CD4-positive, alpha-beta T cell (primary cell): ENCODE data around the gene ZFP92. TPM values are rescaled to one million over a fixed set of nuclear protein-coding genes. Genes with fewer than 3 reads are reported as not detected.

Experiments
- ATAC-seq: fragments of 200-7000 bp; cut with Tn5 transposase; one replicate; pipeline ENCODE4 v1.10.0; 2022; ENCODE audit warnings: mild to moderate bottlenecking; ENCODE audit not compliant: poor library complexity
- CTCF ChIA-PET: fragments of 350-600 bp; sonication (Branson Sonifier 250); formaldehyde crosslinking; loops from one replicate; lab custom pipeline; 2021; ENCODE audit warnings: antibody characterized with exemption, inconsistent platforms; lab: Charles Lee
- POLR2A ChIA-PET: fragments of 350-600 bp; sonication (Branson Sonifier 250); formaldehyde crosslinking; loops from one replicate; lab custom pipeline; 2021; ENCODE audit warnings: antibody characterized with exemption, inconsistent platforms; lab: Charles Lee
- DNase-seq, 14 experiments: peaks; one replicate each; pipeline ENCODE4 v3.0.0-alpha.2; 2013 to 2020; ENCODE audit warnings: mixed read lengths in 2 of 14
- H3K27ac ChIP-seq, 2 donors: one replicate each; pipeline versions ENCODE4 v1.5.1 to v1.7.0; 2013; ENCODE audit warnings: low read length in 2 of 2, low read depth in 1 of 2, mild to moderate bottlenecking in 1 of 2
- H3K27me3 ChIP-seq, 2 experiments: 1 replicate in 1 of 2; 2 replicates in 1 of 2; pipeline versions ENCODE4 v1.6.1 to v1.7.0; 2013; ENCODE audit warnings: low read length in 2 of 2, control low read depth in 1 of 2, mild to moderate bottlenecking in 1 of 2, moderate library complexity in 1 of 2; ENCODE audit not compliant: insufficient read depth in 2 of 2, control insufficient read depth in 1 of 2
- H3K36me3 ChIP-seq: one replicate; pipeline ENCODE4 v1.6.1; 2013; ENCODE audit warnings: low read length, control low read depth; ENCODE audit not compliant: insufficient read depth
- H3K4me1 ChIP-seq: one replicate; pipeline ENCODE4 v1.6.1; 2013; ENCODE audit warnings: low read length, control low read depth; ENCODE audit not compliant: insufficient read depth
- H3K4me3 ChIP-seq: one replicate; pipeline ENCODE4 v1.5.1; 2013; ENCODE audit warnings: mild to moderate bottlenecking, low read length, moderate library complexity
- H3K9me3 ChIP-seq, 2 experiments: 1 replicate in 1 of 2; 2 replicates in 1 of 2; pipeline versions ENCODE4 v1.6.1 to v1.7.0; 2013; ENCODE audit warnings: low read length in 2 of 2, mild to moderate bottlenecking in 2 of 2, control low read depth in 1 of 2, moderate library complexity in 1 of 2; ENCODE audit not compliant: control insufficient read depth in 1 of 2, insufficient read depth in 1 of 2
- H3K27ac Mint-ChIP-seq: one replicate; pipeline ENCODE4 v1.8.0; 2020; ENCODE audit warnings: mixed read lengths
- H3K27me3 Mint-ChIP-seq: one replicate; pipeline ENCODE4 v1.8.0; 2021; ENCODE audit warnings: mixed read lengths
- H3K36me3 Mint-ChIP-seq: one replicate; pipeline ENCODE4 v1.8.0; 2021; ENCODE audit warnings: low read depth, mixed read lengths
- H3K4me1 Mint-ChIP-seq: one replicate; pipeline ENCODE4 v1.8.0; 2021; ENCODE audit warnings: low read depth, mixed read lengths
- H3K4me3 Mint-ChIP-seq: one replicate; pipeline ENCODE4 v1.8.0; 2020; ENCODE audit warnings: mild to moderate bottlenecking, mixed read lengths
- H3K9me3 Mint-ChIP-seq: one replicate; pipeline ENCODE4 v1.8.0; 2020; ENCODE audit warnings: mixed read lengths
- CTCF ChIP-seq: fragments of 200-600 bp; IDR thresholded peaks from one replicate; pipeline ENCODE4 v1.8.0; 2022; ENCODE audit warnings: antibody characterized with exemption, mild to moderate bottlenecking
- intact Hi-C, 2 experiments: fragments of 100-400 bp; cut with DNase I in 1 of 2; cut with micrococcal nuclease in 1 of 2; formaldehyde crosslinking; loops; one replicate each; pipeline versions ENCODE4 v1.15.1 to v1.9.0; 2023 to 2025; cut with DNase I, micrococcal nuclease
- total RNA-seq, 174 experiments: library from RNA in 2 of 174; stranded (reverse) in 2 of 174; gene quantifications; one replicate each; pipeline ENCODE4 v1.2.3 and lab custom pipeline; 2021 to 2026

The ZFP92 gene
- total RNA-seq, 2 experiments from 2014 or later, result 0.08 to 0.11 TPM

- CTCF ChIA-PET, result no interaction called here
- Mint-ChIP-seq H3K27me3 (no peaks in the 10 kb centered on the region), H3K4me1 (no peaks in the 10 kb centered on the region), H3K27ac (no peak overlapping the region), H3K36me3 (no peaks in the 10 kb centered on the region), H3K4me3 (no peak overlapping the region), H3K9me3 (no peaks in the 10 kb centered on the region)
- Histone ChIP-seq H3K27ac (no peak overlapping the region), H3K4me3 (no peak overlapping the region), H3K9me3 (no peaks in the 10 kb centered on the region), H3K36me3 (peaks cover 2% of the 10 kb centered on the region), H3K27me3 (no peaks in the 10 kb centered on the region), H3K4me1 (no peaks in the 10 kb centered on the region)
- ATAC-seq (no peak), DNase-seq (no peak)
- intact Hi-C loops, result no loop called here
- POLR2A ChIA-PET, result no interaction called here
- TF ChIP-seq CTCF, result no peak
These were observed 34.0 kb downstream of the ZFP92 start for GRCh38 chrX:153445106-153445855.

- Histone ChIP-seq H3K9me3 (no peaks in the 10 kb centered on the region), H3K36me3 (peaks cover 3% of the 10 kb centered on the region), H3K27me3 (no peaks in the 10 kb centered on the region), H3K4me1 (no peaks in the 10 kb centered on the region), H3K4me3 (no peak within 1 kb of the TSS), H3K27ac (no peak within 1 kb of the TSS)
- Mint-ChIP-seq H3K27ac (no peak within 1 kb of the TSS), H3K4me1 (no peaks in the 10 kb centered on the region), H3K9me3 (no peaks in the 10 kb centered on the region), H3K27me3 (no peaks in the 10 kb centered on the region), H3K36me3 (peaks cover 4% of the 10 kb centered on the region), H3K4me3 (no peak within 1 kb of the TSS)
- no peak for DNase-seq
- intact Hi-C loops, result no loop called here
- CTCF ChIA-PET, result no interaction called here
- no peak for TF ChIP-seq CTCF
- POLR2A ChIA-PET, result no interaction called here
- no peak for ATAC-seq
These were observed 34.8 kb downstream of the ZFP92 start, which contains the start of gene TREX2 for GRCh38 chrX:153445856-153446635. TSS of gene TREX2 (minus strand) at chrX:153446056. CDS start at chrX:153445430, 626 bp downstream.

GRCh38 chrX:153446636-153446936 is 35.3 kb downstream of the ZFP92 start:
- H3K27ac Mint-ChIP-seq, result no peak overlapping the region
- Histone ChIP-seq H3K4me1 (no peaks in the 10 kb centered on the region), H3K9me3 (no peaks in the 10 kb centered on the region), H3K27me3 (no peaks in the 10 kb centered on the region), H3K36me3 (peaks cover 5% of the 10 kb centered on the region), H3K27ac (no peak overlapping the region), H3K4me3 (no peak overlapping the region)
- intact Hi-C loops, result no loop called here
- no peaks in the 10 kb centered on the region for H3K9me3 Mint-ChIP-seq
- no peak for TF ChIP-seq CTCF
- no peak overlapping the region for H3K4me3 Mint-ChIP-seq
- ATAC-seq (no peak), DNase-seq (no peak)
- no peaks in the 10 kb centered on the region for H3K27me3 Mint-ChIP-seq
- H3K36me3 Mint-ChIP-seq, result peaks cover 8% of the 10 kb centered on the region
- CTCF ChIA-PET, result no interaction called here
- POLR2A ChIA-PET, result no interaction called here
- H3K4me1 Mint-ChIP-seq, result no peaks in the 10 kb centered on the region
